Endodermal cell (in vitro differentiated cells): ENCODE results near the gene GALR2. TPM values are rescaled to one million over a fixed set of nuclear protein-coding genes. Genes with fewer than 3 reads are reported as not detected.
A peak's percentile ranks its signal among the peaks of the same experiment; 100 is the strongest.

Experiments
- DNase-seq: peaks from one replicate; pipeline ENCODE4 v3.0.0-alpha.2; 2017
- H3K27ac ChIP-seq: 2 replicates; pipeline ENCODE4 v1.5.1; 2013; ENCODE audit warnings: mild to moderate bottlenecking, low read depth, low read length, moderate library complexity
- H3K27me3 ChIP-seq: 2 replicates; pipeline ENCODE4 v1.6.1; 2013; ENCODE audit warnings: mild to moderate bottlenecking, low read length, moderate library complexity; ENCODE audit not compliant: insufficient read depth, control insufficient read depth, poor library complexity, severe bottlenecking
- H3K36me3 ChIP-seq: 2 replicates; pipeline ENCODE4 v1.7.0; 2013; ENCODE audit warnings: mild to moderate bottlenecking, low read length, moderate library complexity; ENCODE audit not compliant: control insufficient read depth, insufficient read depth
- H3K4me1 ChIP-seq: one replicate; pipeline ENCODE4 v1.7.0; 2013; ENCODE audit warnings: low read length; ENCODE audit not compliant: control insufficient read depth, insufficient read depth
- H3K4me3 ChIP-seq: 2 replicates; pipeline ENCODE4 v1.5.1; 2013; ENCODE audit warnings: mild to moderate bottlenecking, low read length, moderate library complexity
- H3K9ac ChIP-seq: 2 replicates; pipeline ENCODE4 v1.6.1; 2013; ENCODE audit warnings: mild to moderate bottlenecking, low read length, moderate library complexity; ENCODE audit not compliant: poor library complexity, severe bottlenecking; ENCODE audit errors: extremely low read depth
- H3K9me3 ChIP-seq: 2 replicates; pipeline ENCODE4 v1.6.1; 2013; ENCODE audit warnings: mild to moderate bottlenecking, low read length, moderate library complexity; ENCODE audit not compliant: control insufficient read depth
- H3K27ac Mint-ChIP-seq: 2 replicates; pipeline ENCODE4 v1.8.0; 2020; ENCODE audit warnings: mixed read lengths
- H3K27me3 Mint-ChIP-seq: 2 replicates; pipeline ENCODE4 v1.8.0; 2021; ENCODE audit warnings: mild to moderate bottlenecking, mixed read lengths; ENCODE audit not compliant: insufficient read depth
- H3K36me3 Mint-ChIP-seq: 2 replicates; pipeline ENCODE4 v1.8.0; 2020; ENCODE audit warnings: low read depth, mixed read lengths
- H3K4me1 Mint-ChIP-seq: 2 replicates; pipeline ENCODE4 v1.8.0; 2020; ENCODE audit warnings: mixed read lengths
- H3K4me3 Mint-ChIP-seq: 2 replicates; pipeline ENCODE4 v1.8.0; 2020; ENCODE audit warnings: mild to moderate bottlenecking, moderate library complexity, mixed read lengths
- H3K9me3 Mint-ChIP-seq: 2 replicates; pipeline ENCODE4 v1.8.0; 2020; ENCODE audit warnings: mild to moderate bottlenecking, mixed read lengths
- WGBS, 2 experiments: methylation state at CpG; one replicate each; pipeline versions ENCODE4 v1.1.5 to v1.1.7; 2013; ENCODE audit warnings: missing lambda C conversion rate in 2 of 2, mixed read lengths in 1 of 2; ENCODE audit not compliant: insufficient coverage in 1 of 2, insufficient read length in 1 of 2; 5-methylcytosine and 5-hydroxymethylcytosine counted together
- total RNA-seq, 2 donors: library from RNA; stranded (reverse); fragmentation: NEBNext Ultra II Directional in 1 of 2; extraction: Animal tissue kit (Norgen Biotek cat#: 25700) in 1 of 2; gene quantifications; 2 replicates in 1 of 2; 3 replicates in 1 of 2; pipeline ENCODE4 v1.2.1, GENCODE V29; 2021
- TF ChIP-seq, protein P1 (sequence below): fragments of 200-600 bp; sonication (generic); conservative IDR thresholded peaks from 2 replicates; pipeline ENCODE4 v1.5.0; 2021; ENCODE audit warnings: antibody characterized with exemption, mild to moderate bottlenecking

GALR2 gene
- total RNA-seq, 2 donors from 2014 or later: not detected

DNA sequence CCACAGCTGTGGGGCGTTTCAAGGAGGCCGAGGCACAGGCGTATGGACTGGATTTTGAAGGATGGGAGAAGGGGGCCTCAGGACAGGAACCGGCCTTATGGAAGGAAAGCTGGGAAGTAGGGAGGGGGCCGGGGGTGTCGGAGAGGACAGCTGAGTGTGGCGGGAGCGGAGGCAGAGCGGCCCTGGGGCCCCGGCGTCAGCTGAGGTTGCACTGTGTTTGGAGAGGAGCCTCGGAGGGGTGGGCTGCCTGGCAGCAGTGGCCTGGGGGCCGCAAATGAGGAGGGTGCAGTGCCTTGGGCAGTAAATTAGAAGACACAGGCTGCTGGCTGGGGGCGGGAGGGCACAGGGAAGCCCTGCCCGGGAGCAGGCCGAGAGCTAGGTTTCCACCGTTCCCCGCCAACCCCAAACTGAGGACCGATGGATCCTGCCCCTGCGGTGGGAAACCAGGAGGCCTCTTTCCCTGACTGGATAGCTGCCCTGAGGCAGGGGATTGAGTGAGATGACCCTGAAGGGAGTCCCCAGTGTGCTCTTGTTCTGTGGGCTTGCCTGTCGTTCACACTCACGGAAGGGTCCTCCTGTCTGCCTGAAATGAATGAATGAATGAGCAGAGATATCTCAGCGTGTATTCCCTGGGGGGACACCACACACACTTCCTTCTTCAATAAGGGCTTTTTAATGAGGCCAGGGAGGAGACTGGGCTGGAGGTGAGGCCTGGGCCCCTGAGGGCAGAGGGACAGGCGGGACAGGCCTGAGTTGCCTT lies 48.0 kb downstream of the GALR2 start:
- no peaks in the 10 kb centered on the region for H3K9me3 ChIP-seq
- Mint-ChIP-seq H3K9me3 (no peaks in the 10 kb centered on the region), H3K27me3 (peaks cover 19% of the 10 kb centered on the region), H3K4me1 (peaks cover 14% of the 10 kb centered on the region), H3K27ac (no peak overlapping the region), H3K36me3 (no peaks in the 10 kb centered on the region), H3K4me3 (peak overlapping the region; percentile 15)
- no peaks in the 10 kb centered on the region for H3K27me3 ChIP-seq
- H3K36me3 ChIP-seq: no peaks in the 10 kb centered on the region
- TF ChIP-seq, protein P1, sequence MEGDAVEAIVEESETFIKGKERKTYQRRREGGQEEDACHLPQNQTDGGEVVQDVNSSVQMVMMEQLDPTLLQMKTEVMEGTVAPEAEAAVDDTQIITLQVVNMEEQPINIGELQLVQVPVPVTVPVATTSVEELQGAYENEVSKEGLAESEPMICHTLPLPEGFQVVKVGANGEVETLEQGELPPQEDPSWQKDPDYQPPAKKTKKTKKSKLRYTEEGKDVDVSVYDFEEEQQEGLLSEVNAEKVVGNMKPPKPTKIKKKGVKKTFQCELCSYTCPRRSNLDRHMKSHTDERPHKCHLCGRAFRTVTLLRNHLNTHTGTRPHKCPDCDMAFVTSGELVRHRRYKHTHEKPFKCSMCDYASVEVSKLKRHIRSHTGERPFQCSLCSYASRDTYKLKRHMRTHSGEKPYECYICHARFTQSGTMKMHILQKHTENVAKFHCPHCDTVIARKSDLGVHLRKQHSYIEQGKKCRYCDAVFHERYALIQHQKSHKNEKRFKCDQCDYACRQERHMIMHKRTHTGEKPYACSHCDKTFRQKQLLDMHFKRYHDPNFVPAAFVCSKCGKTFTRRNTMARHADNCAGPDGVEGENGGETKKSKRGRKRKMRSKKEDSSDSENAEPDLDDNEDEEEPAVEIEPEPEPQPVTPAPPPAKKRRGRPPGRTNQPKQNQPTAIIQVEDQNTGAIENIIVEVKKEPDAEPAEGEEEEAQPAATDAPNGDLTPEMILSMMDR: no peak
- no peaks in the 10 kb centered on the region for H3K4me1 ChIP-seq
- peak; percentile 80 for DNase-seq
- H3K27ac ChIP-seq: peak overlapping the region; percentile 17
- H3K4me3 ChIP-seq: no peak overlapping the region
- H3K9ac ChIP-seq: no peak overlapping the region
- 87 to 88% methylated on average over 14 to 24 of the region's 24 CpGs for WGBS, 2 experiments

- no peak overlapping the region for H3K27ac ChIP-seq
- TF ChIP-seq, protein P1: no peak
- no peaks in the 10 kb centered on the region for H3K27me3 ChIP-seq
- H3K9ac ChIP-seq: no peak overlapping the region
- no peaks in the 10 kb centered on the region for H3K36me3 ChIP-seq
- H3K36me3 Mint-ChIP-seq: no peaks in the 10 kb centered on the region
- peaks cover 14% of the 10 kb centered on the region for H3K4me1 Mint-ChIP-seq
- no peak overlapping the region for H3K27ac Mint-ChIP-seq
- no peaks in the 10 kb centered on the region for H3K9me3 Mint-ChIP-seq
- WGBS, 2 experiments: 72 to 100% methylated on average over 4 to 5 of the region's 5 CpGs
- H3K9me3 ChIP-seq: no peaks in the 10 kb centered on the region
- H3K4me3 ChIP-seq: no peak overlapping the region
- no peaks in the 10 kb centered on the region for H3K4me1 ChIP-seq
- H3K4me3 Mint-ChIP-seq: no peak overlapping the region
- H3K27me3 Mint-ChIP-seq: peaks cover 19% of the 10 kb centered on the region
- DNase-seq: no peak
Measured at GRCh38 chr17:76123191-76123499, 48.6 kb downstream of the GALR2 start.

DNA sequence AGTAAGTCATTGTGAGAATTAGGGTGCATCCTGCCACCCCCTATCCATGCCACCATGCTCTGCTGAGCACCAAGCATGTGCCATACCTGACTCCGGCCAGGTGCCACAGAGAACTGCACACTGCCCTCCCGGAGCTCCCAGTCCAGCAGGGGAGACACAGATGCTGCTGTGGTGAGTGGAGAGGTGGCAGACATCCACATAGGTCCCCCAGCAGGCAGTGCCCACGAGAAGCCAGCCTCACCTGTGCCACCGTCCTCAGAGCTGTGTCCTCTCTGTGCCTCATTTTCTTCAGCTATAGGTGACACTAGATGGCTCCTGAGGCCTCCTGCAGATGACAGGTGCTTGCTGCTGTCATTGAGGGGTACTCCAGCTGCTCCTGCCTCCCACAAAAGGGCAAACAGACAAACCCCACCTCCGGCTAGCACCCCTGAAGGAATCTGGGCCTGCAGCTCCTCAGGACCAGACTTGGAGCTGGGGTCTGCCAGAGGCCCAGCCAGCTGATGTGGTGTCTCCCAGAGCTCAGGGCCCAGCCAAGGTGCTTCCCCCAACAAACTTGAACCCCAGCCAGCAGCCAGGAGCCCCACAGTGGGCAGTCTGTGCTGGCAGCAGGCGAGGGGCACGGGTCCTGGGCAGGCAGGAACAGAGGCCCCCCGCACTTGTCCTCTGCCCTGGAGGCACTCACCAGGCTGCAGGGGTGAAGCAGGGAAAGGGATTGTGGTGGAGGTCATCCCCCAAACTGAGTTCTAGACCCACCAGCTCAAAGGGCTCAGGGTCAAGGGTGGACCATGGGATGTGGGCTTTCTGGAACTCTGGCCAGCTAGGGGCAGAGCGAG lies 49.4 kb downstream of the GALR2 start:
- DNase-seq: peak; percentile 53

More for the DNA sequence above, 49.4 kb downstream of the GALR2 start:
- H3K4me1 Mint-ChIP-seq: peaks cover 14% of the 10 kb centered on the region
- Histone ChIP-seq H3K9ac (no peak overlapping the region), H3K27ac (no peak overlapping the region), H3K4me3 (no peak overlapping the region), H3K36me3 (no peaks in the 10 kb centered on the region), H3K9me3 (no peaks in the 10 kb centered on the region), H3K4me1 (no peaks in the 10 kb centered on the region), H3K27me3 (no peaks in the 10 kb centered on the region)
- 70 to 98% methylated on average over 4 to 9 of the region's 9 CpGs for WGBS, 2 experiments
- no peaks in the 10 kb centered on the region for H3K9me3 Mint-ChIP-seq
- no peak overlapping the region for H3K4me3 Mint-ChIP-seq
- no peak overlapping the region for H3K27ac Mint-ChIP-seq
- peaks cover 21% of the 10 kb centered on the region for H3K27me3 Mint-ChIP-seq
- no peaks in the 10 kb centered on the region for H3K36me3 Mint-ChIP-seq
- TF ChIP-seq, protein P1: no peak
